ENCODE results near the gene ADD2.

DNA sequence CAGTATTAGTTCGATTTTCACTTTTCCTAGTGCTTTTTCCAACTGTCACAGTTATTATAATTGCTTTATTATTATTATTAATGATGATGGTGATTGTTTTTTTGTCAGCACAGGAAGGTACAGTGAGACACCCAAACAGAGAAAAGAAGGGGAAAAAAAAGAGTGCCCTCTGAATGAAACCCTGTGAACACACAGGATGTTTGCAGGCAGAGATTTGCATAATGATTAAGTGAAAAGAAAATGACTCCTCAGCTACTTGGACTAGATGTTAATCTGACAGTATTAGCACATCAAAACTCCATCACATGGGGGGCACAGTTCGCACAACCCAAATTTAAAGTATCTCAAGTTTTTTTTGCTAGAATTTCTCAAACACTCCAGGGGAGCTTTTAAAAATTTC lies 32.9 kb downstream of the ADD2 start:
- no peak for TF ChIP-seq ZNF8 (CRISPR knock-in tag; IDR thresholded peaks at IDR 0.05)
- no peak for TF ChIP-seq ESRRG (CRISPR knock-in tag; IDR thresholded peaks at IDR 0.05)
- TF ChIP-seq OSR1 (CRISPR knock-in tag; IDR thresholded peaks at IDR 0.05): no peak
- TF ChIP-seq, protein P1, sequence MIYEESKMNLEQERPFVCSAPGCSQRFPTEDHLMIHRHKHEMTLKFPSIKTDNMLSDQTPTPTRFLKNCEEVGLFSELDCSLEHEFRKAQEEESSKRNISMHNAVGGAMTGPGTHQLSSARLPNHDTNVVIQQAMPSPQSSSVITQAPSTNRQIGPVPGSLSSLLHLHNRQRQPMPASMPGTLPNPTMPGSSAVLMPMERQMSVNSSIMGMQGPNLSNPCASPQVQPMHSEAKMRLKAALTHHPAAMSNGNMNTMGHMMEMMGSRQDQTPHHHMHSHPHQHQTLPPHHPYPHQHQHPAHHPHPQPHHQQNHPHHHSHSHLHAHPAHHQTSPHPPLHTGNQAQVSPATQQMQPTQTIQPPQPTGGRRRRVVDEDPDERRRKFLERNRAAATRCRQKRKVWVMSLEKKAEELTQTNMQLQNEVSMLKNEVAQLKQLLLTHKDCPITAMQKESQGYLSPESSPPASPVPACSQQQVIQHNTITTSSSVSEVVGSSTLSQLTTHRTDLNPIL (CRISPR knock-in tag; IDR thresholded peaks at IDR 0.05; ENCODE audit: low read depth): no peak
- TF ChIP-seq GLIS3 (CRISPR knock-in tag; IDR thresholded peaks at IDR 0.05): no peak
- TF ChIP-seq ZFP30 (CRISPR knock-in tag; IDR thresholded peaks at IDR 0.05): no peak
- no peak for TF ChIP-seq ZNF70 (CRISPR knock-in tag; IDR thresholded peaks at IDR 0.05)
- TF ChIP-seq, protein P2, sequence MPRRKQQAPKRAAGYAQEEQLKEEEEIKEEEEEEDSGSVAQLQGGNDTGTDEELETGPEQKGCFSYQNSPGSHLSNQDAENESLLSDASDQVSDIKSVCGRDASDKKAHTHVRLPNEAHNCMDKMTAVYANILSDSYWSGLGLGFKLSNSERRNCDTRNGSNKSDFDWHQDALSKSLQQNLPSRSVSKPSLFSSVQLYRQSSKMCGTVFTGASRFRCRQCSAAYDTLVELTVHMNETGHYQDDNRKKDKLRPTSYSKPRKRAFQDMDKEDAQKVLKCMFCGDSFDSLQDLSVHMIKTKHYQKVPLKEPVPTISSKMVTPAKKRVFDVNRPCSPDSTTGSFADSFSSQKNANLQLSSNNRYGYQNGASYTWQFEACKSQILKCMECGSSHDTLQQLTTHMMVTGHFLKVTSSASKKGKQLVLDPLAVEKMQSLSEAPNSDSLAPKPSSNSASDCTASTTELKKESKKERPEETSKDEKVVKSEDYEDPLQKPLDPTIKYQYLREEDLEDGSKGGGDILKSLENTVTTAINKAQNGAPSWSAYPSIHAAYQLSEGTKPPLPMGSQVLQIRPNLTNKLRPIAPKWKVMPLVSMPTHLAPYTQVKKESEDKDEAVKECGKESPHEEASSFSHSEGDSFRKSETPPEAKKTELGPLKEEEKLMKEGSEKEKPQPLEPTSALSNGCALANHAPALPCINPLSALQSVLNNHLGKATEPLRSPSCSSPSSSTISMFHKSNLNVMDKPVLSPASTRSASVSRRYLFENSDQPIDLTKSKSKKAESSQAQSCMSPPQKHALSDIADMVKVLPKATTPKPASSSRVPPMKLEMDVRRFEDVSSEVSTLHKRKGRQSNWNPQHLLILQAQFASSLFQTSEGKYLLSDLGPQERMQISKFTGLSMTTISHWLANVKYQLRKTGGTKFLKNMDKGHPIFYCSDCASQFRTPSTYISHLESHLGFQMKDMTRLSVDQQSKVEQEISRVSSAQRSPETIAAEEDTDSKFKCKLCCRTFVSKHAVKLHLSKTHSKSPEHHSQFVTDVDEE (CRISPR knock-in tag; IDR thresholded peaks at IDR 0.05): no peak
- no peak for TF ChIP-seq ARNTL (CRISPR knock-in tag; IDR thresholded peaks at IDR 0.05; ENCODE audit: borderline replicate concordance, low read depth)
- no peak for TF ChIP-seq ZFP3 (CRISPR knock-in tag; IDR thresholded peaks at IDR 0.05)

Data from SK-N-SH treated with all-trans-retinoic acid at 6 μM for 48 hours (cell line).